ENCODE measurements around the gene DTWD2.
"Not testable (repeated sequence)": the region's sequence is repeated elsewhere in the genome, so short reads cannot be mapped to it uniquely, and the experiment has no call there.

The DTWD2 gene

GRCh38 chr5:118993118-118993517, 4.8 kb upstream of the DTWD2 start:
- H3K9me3 ChIP-seq (ENCODE audit: low read length); H3K27ac ChIP-seq (ENCODE audit: low read depth, low read length); H3K4me1 ChIP-seq (ENCODE audit: insufficient read depth, low read length); H3K27me3 ChIP-seq (ENCODE audit: control insufficient read depth in 1 of 2, insufficient read depth in 2 of 2, low read length in 2 of 2); H3K36me3 ChIP-seq (ENCODE audit: insufficient read depth, low read length); H3K9ac ChIP-seq (ENCODE audit: low read length); H3K4me3 ChIP-seq (ENCODE audit: low read depth in 1 of 2, low read length in 2 of 2): not testable (repeated sequence)

DNA sequence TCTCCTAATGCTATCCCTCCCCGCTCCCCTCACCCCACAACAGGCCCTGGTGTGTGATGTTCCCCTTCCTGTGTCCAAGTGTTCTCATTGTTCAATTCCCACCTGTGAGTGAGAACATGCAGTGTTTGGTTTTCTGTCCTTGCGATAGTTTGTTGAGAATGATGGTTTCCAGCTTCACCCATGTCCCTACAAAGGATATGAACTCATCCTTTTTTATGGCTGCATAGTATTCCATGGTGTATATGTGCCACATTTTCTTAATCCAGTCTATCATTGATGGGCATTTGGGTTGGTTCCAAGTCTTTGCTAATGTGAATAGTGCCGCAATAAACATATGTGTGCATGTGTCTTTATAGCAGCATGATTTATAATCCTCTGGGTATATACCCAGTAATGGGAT, 3.7 kb upstream of the DTWD2 start:
- H3K4me1 ChIP-seq (ENCODE audit: insufficient read depth, low read length); H3K9ac ChIP-seq (ENCODE audit: low read length); H3K9me3 ChIP-seq (ENCODE audit: low read length); H3K27ac ChIP-seq (ENCODE audit: low read depth, low read length); H3K27me3 ChIP-seq (ENCODE audit: control insufficient read depth in 1 of 2, insufficient read depth in 2 of 2, low read length in 2 of 2); H3K36me3 ChIP-seq (ENCODE audit: insufficient read depth, low read length); H3K4me3 ChIP-seq (ENCODE audit: low read depth in 1 of 2, low read length in 2 of 2): not testable (repeated sequence)

DNA sequence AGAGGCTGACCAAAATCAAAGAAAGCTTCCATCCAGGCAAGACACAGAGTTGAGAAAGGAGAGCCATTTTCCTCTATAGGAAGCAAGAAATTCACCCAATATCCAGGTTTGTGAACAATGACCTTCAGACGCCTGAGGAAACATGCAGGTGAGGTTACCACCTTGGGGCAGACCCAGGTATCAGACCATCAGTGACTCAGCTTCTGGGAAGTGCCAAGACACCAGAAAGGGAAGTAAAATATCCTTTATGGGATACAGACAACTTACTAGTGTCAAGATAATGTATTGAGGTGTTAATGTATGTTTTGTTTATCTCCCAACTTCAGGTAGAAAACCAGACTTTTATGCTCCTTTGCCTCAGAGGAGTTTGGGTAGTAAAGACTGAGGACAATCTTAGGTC, 2.2 kb upstream of the DTWD2 start:
- Histone ChIP-seq H3K4me1 (ENCODE audit: insufficient read depth, low read length) (peaks cover 8% of the 10 kb centered on the region), H3K9me3 (ENCODE audit: low read length) (no peaks in the 10 kb centered on the region), H3K36me3 (ENCODE audit: insufficient read depth, low read length) (no peaks in the 10 kb centered on the region), H3K4me3 (ENCODE audit: low read depth in 1 of 2, low read length in 2 of 2) (no peak overlapping the region), H3K27ac (ENCODE audit: low read depth, low read length) (no peak overlapping the region), H3K9ac (ENCODE audit: low read length) (no peak overlapping the region), H3K27me3 (ENCODE audit: control insufficient read depth in 1 of 2, insufficient read depth in 2 of 2, low read length in 2 of 2) (no peaks in the 10 kb centered on the region)

- no peaks in the 10 kb centered on the region for H3K9me3 ChIP-seq (ENCODE audit: low read length)
- H3K4me3 ChIP-seq (ENCODE audit: low read depth in 1 of 2, low read length in 2 of 2), result no peak overlapping the region
- H3K4me1 ChIP-seq (ENCODE audit: insufficient read depth, low read length), result peaks cover 8% of the 10 kb centered on the region
- H3K9ac ChIP-seq (ENCODE audit: low read length), result no peak overlapping the region
- H3K27ac ChIP-seq (ENCODE audit: low read depth, low read length), result no peak overlapping the region
- H3K27me3 ChIP-seq (ENCODE audit: control insufficient read depth in 1 of 2, insufficient read depth in 2 of 2, low read length in 2 of 2), result no peaks in the 10 kb centered on the region
- H3K36me3 ChIP-seq (ENCODE audit: insufficient read depth, low read length), result no peaks in the 10 kb centered on the region
Measured at GRCh38 chr5:118989816-118990215, 1.5 kb upstream of the DTWD2 start.

- peak overlapping the region; percentile 48 for H3K27ac ChIP-seq (ENCODE audit: low read depth, low read length)
- no peaks in the 10 kb centered on the region for H3K27me3 ChIP-seq (ENCODE audit: control insufficient read depth in 1 of 2, insufficient read depth in 2 of 2, low read length in 2 of 2)
Measured at GRCh38 chr5:118988866-118989180, 476 bp upstream of the DTWD2 start.

GRCh38 chr5:118984602-118985001, 3.7 kb downstream of the DTWD2 start:
- H3K9me3 ChIP-seq (ENCODE audit: low read length), result no peaks in the 10 kb centered on the region
- peaks cover 8% of the 10 kb centered on the region for H3K4me1 ChIP-seq (ENCODE audit: insufficient read depth, low read length)
- no peaks in the 10 kb centered on the region for H3K36me3 ChIP-seq (ENCODE audit: insufficient read depth, low read length)
- H3K4me3 ChIP-seq (ENCODE audit: low read depth in 1 of 2, low read length in 2 of 2), result no peak overlapping the region
- no peaks in the 10 kb centered on the region for H3K27me3 ChIP-seq (ENCODE audit: control insufficient read depth in 1 of 2, insufficient read depth in 2 of 2, low read length in 2 of 2)
- H3K9ac ChIP-seq (ENCODE audit: low read length), result no peak overlapping the region
- H3K27ac ChIP-seq (ENCODE audit: low read depth, low read length), result no peak overlapping the region

More at GRCh38 chr5:118988866-118989180, 476 bp upstream of the DTWD2 start:
- Histone ChIP-seq H3K36me3 (ENCODE audit: insufficient read depth, low read length) (no peaks in the 10 kb centered on the region), H3K4me3 (ENCODE audit: low read depth in 1 of 2, low read length in 2 of 2) (peak overlapping the region; percentile 76 to 98), H3K9me3 (ENCODE audit: low read length) (no peaks in the 10 kb centered on the region), H3K4me1 (ENCODE audit: insufficient read depth, low read length) (peaks cover 8% of the 10 kb centered on the region), H3K9ac (ENCODE audit: low read length) (peak overlapping the region; percentile 39)

DNA sequence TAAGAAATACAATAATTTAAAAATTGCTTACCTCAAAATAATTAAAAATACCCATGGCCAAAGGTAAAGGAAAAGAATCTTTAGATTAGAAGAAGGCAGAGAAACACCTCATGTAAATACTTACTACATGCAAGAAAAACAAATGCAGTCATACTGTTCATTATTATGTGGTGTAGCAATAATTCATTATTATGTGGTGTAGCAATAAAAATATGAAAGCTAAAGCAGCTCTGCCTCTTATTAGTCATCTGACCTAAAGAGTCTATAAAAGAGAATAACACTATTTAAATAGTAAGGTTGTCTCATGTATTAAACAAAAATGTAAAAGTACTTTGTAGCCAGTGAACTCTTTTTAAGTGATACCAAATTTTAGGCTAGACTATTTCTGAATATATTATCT, 6.6 kb downstream of the DTWD2 start:
- Histone ChIP-seq H3K9ac (ENCODE audit: low read length) (no peak overlapping the region), H3K27me3 (ENCODE audit: control insufficient read depth in 1 of 2, insufficient read depth in 2 of 2, low read length in 2 of 2) (no peaks in the 10 kb centered on the region), H3K9me3 (ENCODE audit: low read length) (no peaks in the 10 kb centered on the region)

GRCh38 chr5:118980438-118980837, 7.9 kb downstream of the DTWD2 start:
- Histone ChIP-seq H3K9ac (ENCODE audit: low read length) (no peak overlapping the region), H3K4me1 (ENCODE audit: insufficient read depth, low read length) (no peaks in the 10 kb centered on the region), H3K27ac (ENCODE audit: low read depth, low read length) (no peak overlapping the region), H3K9me3 (ENCODE audit: low read length) (no peaks in the 10 kb centered on the region), H3K4me3 (ENCODE audit: low read depth in 1 of 2, low read length in 2 of 2) (no peak overlapping the region), H3K36me3 (ENCODE audit: insufficient read depth, low read length) (no peaks in the 10 kb centered on the region), H3K27me3 (ENCODE audit: control insufficient read depth in 1 of 2, insufficient read depth in 2 of 2, low read length in 2 of 2) (no peaks in the 10 kb centered on the region)

More for the DNA sequence above, 6.6 kb downstream of the DTWD2 start:
- Histone ChIP-seq H3K4me1 (ENCODE audit: insufficient read depth, low read length) (no peaks in the 10 kb centered on the region), H3K36me3 (ENCODE audit: insufficient read depth, low read length) (no peaks in the 10 kb centered on the region), H3K4me3 (ENCODE audit: low read depth in 1 of 2, low read length in 2 of 2) (no peak overlapping the region), H3K27ac (ENCODE audit: low read depth, low read length) (no peak overlapping the region)

DNA sequence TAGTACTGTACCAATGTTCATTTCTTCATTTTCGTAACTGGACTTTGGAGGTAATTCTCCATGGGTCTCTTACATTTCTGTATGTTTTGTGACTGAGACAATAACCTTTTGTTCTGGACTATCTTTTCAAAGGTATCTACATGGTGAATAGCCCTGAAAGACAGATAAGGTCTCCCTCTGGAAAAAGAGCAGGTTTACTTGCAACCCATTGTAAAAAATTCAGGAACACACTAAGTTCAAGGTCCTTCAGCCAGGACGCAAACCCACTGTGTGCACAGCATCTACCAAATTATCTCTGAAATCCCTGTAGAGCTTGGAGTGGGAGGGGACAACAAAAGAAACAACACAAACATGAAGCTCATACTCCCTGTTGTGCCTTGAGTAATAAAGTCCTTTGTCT, 8.3 kb downstream of the DTWD2 start:
- no peaks in the 10 kb centered on the region for H3K4me1 ChIP-seq (ENCODE audit: insufficient read depth, low read length)
- no peak overlapping the region for H3K4me3 ChIP-seq (ENCODE audit: low read depth in 1 of 2, low read length in 2 of 2)
- no peaks in the 10 kb centered on the region for H3K9me3 ChIP-seq (ENCODE audit: low read length)
- H3K9ac ChIP-seq (ENCODE audit: low read length), result no peak overlapping the region
- H3K27me3 ChIP-seq (ENCODE audit: control insufficient read depth in 1 of 2, insufficient read depth in 2 of 2, low read length in 2 of 2), result no peaks in the 10 kb centered on the region
- no peak overlapping the region for H3K27ac ChIP-seq (ENCODE audit: low read depth, low read length)
- no peaks in the 10 kb centered on the region for H3K36me3 ChIP-seq (ENCODE audit: insufficient read depth, low read length)

GRCh38 chr5:118973779-118974445, 14.4 kb downstream of the DTWD2 start:
- not testable (repeated sequence) for H3K9ac ChIP-seq (ENCODE audit: low read length); H3K36me3 ChIP-seq (ENCODE audit: insufficient read depth, low read length); H3K4me1 ChIP-seq (ENCODE audit: insufficient read depth, low read length); H3K27ac ChIP-seq (ENCODE audit: low read depth, low read length); H3K27me3 ChIP-seq (ENCODE audit: control insufficient read depth in 1 of 2, insufficient read depth in 2 of 2, low read length in 2 of 2); H3K9me3 ChIP-seq (ENCODE audit: low read length); H3K4me3 ChIP-seq (ENCODE audit: low read depth in 1 of 2, low read length in 2 of 2)

GRCh38 chr5:118968925-118969375, 19.4 kb downstream of the DTWD2 start:
- Histone ChIP-seq H3K27me3 (ENCODE audit: control insufficient read depth in 1 of 2, insufficient read depth in 2 of 2, low read length in 2 of 2) (no peaks in the 10 kb centered on the region), H3K27ac (ENCODE audit: low read depth, low read length) (no peak overlapping the region), H3K9me3 (ENCODE audit: low read length) (no peaks in the 10 kb centered on the region), H3K4me3 (ENCODE audit: low read depth in 1 of 2, low read length in 2 of 2) (no peak overlapping the region), H3K4me1 (ENCODE audit: insufficient read depth, low read length) (no peaks in the 10 kb centered on the region), H3K9ac (ENCODE audit: low read length) (no peak overlapping the region), H3K36me3 (ENCODE audit: insufficient read depth, low read length) (no peaks in the 10 kb centered on the region)

- Histone ChIP-seq H3K4me3 (ENCODE audit: low read depth in 1 of 2, low read length in 2 of 2) (no peak overlapping the region), H3K36me3 (ENCODE audit: insufficient read depth, low read length) (no peaks in the 10 kb centered on the region), H3K27me3 (ENCODE audit: control insufficient read depth in 1 of 2, insufficient read depth in 2 of 2, low read length in 2 of 2) (no peaks in the 10 kb centered on the region), H3K9ac (ENCODE audit: low read length) (no peak overlapping the region), H3K9me3 (ENCODE audit: low read length) (no peaks in the 10 kb centered on the region), H3K27ac (ENCODE audit: low read depth, low read length) (no peak overlapping the region), H3K4me1 (ENCODE audit: insufficient read depth, low read length) (no peaks in the 10 kb centered on the region)
Measured at GRCh38 chr5:118968406-118968911, 19.9 kb downstream of the DTWD2 start.

All from muscle layer of colon (tissue), 2 donors.